Endodermal cell (in vitro differentiated cells): ENCODE data around the gene NAALADL2. TPM values are rescaled to one million over a fixed set of nuclear protein-coding genes. Genes with fewer than 3 reads are reported as not detected.

Experiments
- DNase-seq: peaks from one replicate; pipeline ENCODE4 v3.0.0-alpha.2; 2017
- H3K27ac ChIP-seq: 2 replicates; pipeline ENCODE4 v1.5.1; 2013; ENCODE audit warnings: mild to moderate bottlenecking, low read depth, low read length, moderate library complexity
- H3K27me3 ChIP-seq: 2 replicates; pipeline ENCODE4 v1.6.1; 2013; ENCODE audit warnings: mild to moderate bottlenecking, low read length, moderate library complexity; ENCODE audit not compliant: insufficient read depth, control insufficient read depth, poor library complexity, severe bottlenecking
- H3K36me3 ChIP-seq: 2 replicates; pipeline ENCODE4 v1.7.0; 2013; ENCODE audit warnings: mild to moderate bottlenecking, low read length, moderate library complexity; ENCODE audit not compliant: control insufficient read depth, insufficient read depth
- H3K4me1 ChIP-seq: one replicate; pipeline ENCODE4 v1.7.0; 2013; ENCODE audit warnings: low read length; ENCODE audit not compliant: control insufficient read depth, insufficient read depth
- H3K4me3 ChIP-seq: 2 replicates; pipeline ENCODE4 v1.5.1; 2013; ENCODE audit warnings: mild to moderate bottlenecking, low read length, moderate library complexity
- H3K9ac ChIP-seq: 2 replicates; pipeline ENCODE4 v1.6.1; 2013; ENCODE audit warnings: mild to moderate bottlenecking, low read length, moderate library complexity; ENCODE audit not compliant: poor library complexity, severe bottlenecking; ENCODE audit errors: extremely low read depth
- H3K9me3 ChIP-seq: 2 replicates; pipeline ENCODE4 v1.6.1; 2013; ENCODE audit warnings: mild to moderate bottlenecking, low read length, moderate library complexity; ENCODE audit not compliant: control insufficient read depth
- H3K27ac Mint-ChIP-seq: 2 replicates; pipeline ENCODE4 v1.8.0; 2020; ENCODE audit warnings: mixed read lengths
- H3K27me3 Mint-ChIP-seq: 2 replicates; pipeline ENCODE4 v1.8.0; 2021; ENCODE audit warnings: mild to moderate bottlenecking, mixed read lengths; ENCODE audit not compliant: insufficient read depth
- H3K36me3 Mint-ChIP-seq: 2 replicates; pipeline ENCODE4 v1.8.0; 2020; ENCODE audit warnings: low read depth, mixed read lengths
- H3K4me1 Mint-ChIP-seq: 2 replicates; pipeline ENCODE4 v1.8.0; 2020; ENCODE audit warnings: mixed read lengths
- H3K4me3 Mint-ChIP-seq: 2 replicates; pipeline ENCODE4 v1.8.0; 2020; ENCODE audit warnings: mild to moderate bottlenecking, moderate library complexity, mixed read lengths
- H3K9me3 Mint-ChIP-seq: 2 replicates; pipeline ENCODE4 v1.8.0; 2020; ENCODE audit warnings: mild to moderate bottlenecking, mixed read lengths
- CTCF ChIP-seq: fragments of 200-600 bp; sonication (generic); conservative IDR thresholded peaks from 2 replicates; pipeline ENCODE4 v1.5.0; 2021; ENCODE audit warnings: antibody characterized with exemption, mild to moderate bottlenecking
- WGBS, 2 experiments: methylation state at CpG; one replicate each; pipeline versions ENCODE4 v1.1.5 to v1.1.7; 2013; ENCODE audit warnings: missing lambda C conversion rate in 2 of 2, mixed read lengths in 1 of 2; ENCODE audit not compliant: insufficient coverage in 1 of 2, insufficient read length in 1 of 2; 5-methylcytosine and 5-hydroxymethylcytosine counted together
- total RNA-seq, 2 donors: library from RNA; stranded (reverse); fragmentation: NEBNext Ultra II Directional in 1 of 2; extraction: Animal tissue kit (Norgen Biotek cat#: 25700) in 1 of 2; gene quantifications; 2 replicates in 1 of 2; 3 replicates in 1 of 2; pipeline ENCODE4 v1.2.1, GENCODE V29; 2021

Gene NAALADL2
- total RNA-seq, 2 donors from 2014 or later, result 1.6 to 1.8 TPM

GRCh38 chr3:175378348-175378747 is 519.2 kb downstream of the NAALADL2 start:
- no peaks in the 10 kb centered on the region for H3K27me3 ChIP-seq
- H3K4me1 Mint-ChIP-seq, result peaks cover 4% of the 10 kb centered on the region
- peaks cover 5% of the 10 kb centered on the region for H3K9me3 Mint-ChIP-seq
- no peak for DNase-seq
- H3K36me3 ChIP-seq, result no peaks in the 10 kb centered on the region
- H3K4me1 ChIP-seq, result no peaks in the 10 kb centered on the region
- no peaks in the 10 kb centered on the region for H3K9me3 ChIP-seq
- H3K27ac Mint-ChIP-seq, result no peak overlapping the region
- H3K4me3 Mint-ChIP-seq, result no peak overlapping the region
- WGBS, 2 experiments, result 88 to 100% methylated on average over 1 to 2 of the region's 2 CpGs
- TF ChIP-seq CTCF, result no peak
- no peak overlapping the region for H3K9ac ChIP-seq
- H3K36me3 Mint-ChIP-seq, result no peaks in the 10 kb centered on the region
- no peak overlapping the region for H3K4me3 ChIP-seq
- no peaks in the 10 kb centered on the region for H3K27me3 Mint-ChIP-seq
- H3K27ac ChIP-seq, result no peak overlapping the region

- Mint-ChIP-seq H3K4me1 (peaks cover 4% of the 10 kb centered on the region), H3K36me3 (no peaks in the 10 kb centered on the region), H3K27ac (no peak overlapping the region), H3K4me3 (no peak overlapping the region), H3K27me3 (no peaks in the 10 kb centered on the region), H3K9me3 (peaks cover 5% of the 10 kb centered on the region)
- H3K9me3 ChIP-seq, result no peaks in the 10 kb centered on the region
- 88% methylated on average over 3 of the region's 4 CpGs; no CpG with 5 or more reads in 1 of the 2 experiments for WGBS, 2 experiments
- H3K4me1 ChIP-seq, result no peaks in the 10 kb centered on the region
- H3K9ac ChIP-seq, result no peak overlapping the region
- no peaks in the 10 kb centered on the region for H3K36me3 ChIP-seq
- H3K27me3 ChIP-seq, result no peaks in the 10 kb centered on the region
- H3K27ac ChIP-seq, result no peak overlapping the region
- no peak for TF ChIP-seq CTCF
- DNase-seq, result no peak
- H3K4me3 ChIP-seq, result no peak overlapping the region
These were observed 522.6 kb downstream of the NAALADL2 start for GRCh38 chr3:175381685-175382084.

GRCh38 chr3:175383371-175383770 is 524.2 kb downstream of the NAALADL2 start:
- Mint-ChIP-seq H3K9me3 (no peaks in the 10 kb centered on the region), H3K4me3 (no peak overlapping the region), H3K27ac (no peak overlapping the region), H3K27me3 (no peaks in the 10 kb centered on the region), H3K4me1 (peaks cover 3% of the 10 kb centered on the region), H3K36me3 (no peaks in the 10 kb centered on the region)
- DNase-seq, result no peak
- no peaks in the 10 kb centered on the region for H3K9me3 ChIP-seq
- WGBS, 2 experiments, result 93% methylated on average over 1 of the region's 1 CpG; no CpG with 5 or more reads in 1 of the 2 experiments
- H3K27me3 ChIP-seq, result no peaks in the 10 kb centered on the region
- H3K9ac ChIP-seq, result no peak overlapping the region
- no peaks in the 10 kb centered on the region for H3K4me1 ChIP-seq
- H3K27ac ChIP-seq, result no peak overlapping the region
- H3K4me3 ChIP-seq, result no peak overlapping the region
- no peaks in the 10 kb centered on the region for H3K36me3 ChIP-seq
- TF ChIP-seq CTCF, result no peak
